Measurements from ENCODE around the gene CEP19. TPM values are rescaled to one million over a fixed set of nuclear protein-coding genes. Genes with fewer than 3 reads are reported as not detected.
A peak's percentile ranks its signal among the peaks of the same experiment; 100 is the strongest.

The CEP19 gene
- total RNA-seq, 1 experiment from 2014 or later = 1.3 TPM

DNA sequence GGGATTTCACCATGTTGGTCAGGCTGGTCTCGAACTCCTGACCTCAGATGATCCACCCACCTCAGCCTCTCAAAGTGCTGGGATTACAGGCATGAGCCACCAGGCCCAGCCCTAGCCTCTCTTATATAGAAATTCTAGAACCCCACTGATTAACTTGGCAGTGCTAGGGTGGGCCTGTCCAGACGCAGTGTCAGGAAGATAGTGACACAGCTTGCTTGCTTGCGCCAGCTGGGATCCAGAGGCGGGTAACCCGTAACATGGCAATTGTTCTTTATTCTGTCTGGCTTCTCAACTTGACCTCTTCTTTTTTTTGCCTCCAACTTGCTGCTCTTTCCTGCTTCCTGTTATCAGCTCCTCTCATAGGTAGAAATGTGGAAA is 16.2 kb downstream of the CEP19 start:
- no peak overlapping the region for H3K23ac ChIP-seq (ENCODE audit: insufficient read length, low read depth, low read length)
- no peak overlapping the region for H2AFZ ChIP-seq (ENCODE audit: low read length)
- no peak overlapping the region for H2BK120ac ChIP-seq (ENCODE audit: low read depth, low read length, poor library complexity, severe bottlenecking)
- no peaks in the 10 kb centered on the region for H3K79me2 ChIP-seq (ENCODE audit: insufficient read depth, low read length)
- no peak overlapping the region for H4K91ac ChIP-seq (ENCODE audit: insufficient read length, low read depth, low read length)
- TF ChIP-seq, protein P1, sequence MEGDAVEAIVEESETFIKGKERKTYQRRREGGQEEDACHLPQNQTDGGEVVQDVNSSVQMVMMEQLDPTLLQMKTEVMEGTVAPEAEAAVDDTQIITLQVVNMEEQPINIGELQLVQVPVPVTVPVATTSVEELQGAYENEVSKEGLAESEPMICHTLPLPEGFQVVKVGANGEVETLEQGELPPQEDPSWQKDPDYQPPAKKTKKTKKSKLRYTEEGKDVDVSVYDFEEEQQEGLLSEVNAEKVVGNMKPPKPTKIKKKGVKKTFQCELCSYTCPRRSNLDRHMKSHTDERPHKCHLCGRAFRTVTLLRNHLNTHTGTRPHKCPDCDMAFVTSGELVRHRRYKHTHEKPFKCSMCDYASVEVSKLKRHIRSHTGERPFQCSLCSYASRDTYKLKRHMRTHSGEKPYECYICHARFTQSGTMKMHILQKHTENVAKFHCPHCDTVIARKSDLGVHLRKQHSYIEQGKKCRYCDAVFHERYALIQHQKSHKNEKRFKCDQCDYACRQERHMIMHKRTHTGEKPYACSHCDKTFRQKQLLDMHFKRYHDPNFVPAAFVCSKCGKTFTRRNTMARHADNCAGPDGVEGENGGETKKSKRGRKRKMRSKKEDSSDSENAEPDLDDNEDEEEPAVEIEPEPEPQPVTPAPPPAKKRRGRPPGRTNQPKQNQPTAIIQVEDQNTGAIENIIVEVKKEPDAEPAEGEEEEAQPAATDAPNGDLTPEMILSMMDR (conservative IDR thresholded peaks at IDR 0.05) = no peak
- H4K5ac ChIP-seq (ENCODE audit: insufficient read length, low read depth, low read length) = no peak overlapping the region
- no peak overlapping the region for H2BK15ac ChIP-seq (ENCODE audit: low read depth, low read length)
- no peak overlapping the region for H2BK12ac ChIP-seq (ENCODE audit: insufficient read length, low read depth, low read length)
- no CpG with 5 or more reads among the region's 5 CpGs for WGBS (ENCODE audit: extremely low coverage, insufficient read length, low lambda C conversion rate)
- no peaks in the 10 kb centered on the region for H3K9me3 ChIP-seq (ENCODE audit: control insufficient read depth, low read depth, low read length)
- no peak overlapping the region for H3K27ac ChIP-seq (ENCODE audit: insufficient read length, low read depth, low read length)
- H3K9me3 Mint-ChIP-seq = peaks cover 0 to 2% of the 10 kb centered on the region in 2 experiments; a peak in 1 of 5 replicates
- H3K4me3 Mint-ChIP-seq = no peak overlapping the region; a peak in 1 of 5 replicates
- H3T11ph ChIP-seq (ENCODE audit: low read length) = no peak overlapping the region
- no peaks in the 10 kb centered on the region for H3K4me1 Mint-ChIP-seq
- no peak for DNase-seq
- no peak overlapping the region for H3K9ac ChIP-seq (ENCODE audit: extremely low read depth, insufficient read length, low read length)
- no peak overlapping the region for H2BK20ac ChIP-seq (ENCODE audit: low read depth, low read length, poor library complexity, severe bottlenecking)
- H4K8ac ChIP-seq (replicated peaks; ENCODE audit: insufficient read length, low read depth, low read length) = no peak overlapping the region
- H3K18ac ChIP-seq (ENCODE audit: insufficient read length, low read depth, low read length) = no peak overlapping the region
- no peaks in the 10 kb centered on the region for H3K36me3 Mint-ChIP-seq (ENCODE audit: insufficient read depth in 1 of 3, low read depth in 3 of 3)
- no peak overlapping the region for H3K14ac ChIP-seq (ENCODE audit: insufficient read depth, low read length)
- H2BK5ac ChIP-seq (ENCODE audit: insufficient read length, low read length) = no peak overlapping the region
- no peak overlapping the region for H3K4ac ChIP-seq (ENCODE audit: low read depth, low read length)
- no peaks in the 10 kb centered on the region for H3K4me1 ChIP-seq (ENCODE audit: insufficient read depth, low read length)
- no peak overlapping the region for H3K4me2 ChIP-seq (ENCODE audit: insufficient read depth, insufficient read length, low read length)
- H3K27me3 Mint-ChIP-seq (ENCODE audit: low read depth) = no peaks in the 10 kb centered on the region
- no peaks in the 10 kb centered on the region for H3K27me3 ChIP-seq (ENCODE audit: insufficient read depth, low read length)
- H2AK5ac ChIP-seq (ENCODE audit: insufficient read length, low read length) = no peak overlapping the region
- H3K23me2 ChIP-seq (ENCODE audit: insufficient read length, low read depth, low read length, poor library complexity, severe bottlenecking) = no peaks in the 10 kb centered on the region
- no peaks in the 10 kb centered on the region for H4K20me1 ChIP-seq (ENCODE audit: control insufficient read depth, insufficient read depth, insufficient read length)
- peak overlapping the region in 1 of 3 experiments; percentile 9; a peak in 1 of 7 replicates for H3K27ac Mint-ChIP-seq
- H3K56ac ChIP-seq (ENCODE audit: insufficient read length, low read depth, low read length) = no peak overlapping the region
- H3K79me1 ChIP-seq (ENCODE audit: insufficient read depth, low read depth, low read length, poor library complexity, severe bottlenecking) = no peaks in the 10 kb centered on the region
